NT2/D1 (cell line): ENCODE results near the gene CABLES1.

ENCODE experiments used
- SUZ12 ChIP-seq: IDR thresholded peaks from 2 replicates; pipeline ENCODE4 v1.6.1; 2011; ENCODE audit not compliant: insufficient read length, insufficient read depth; ENCODE audit errors: extremely low read depth
- YY1 ChIP-seq: IDR thresholded peaks from 2 replicates; pipeline ENCODE4 v1.6.1; 2011; ENCODE audit not compliant: insufficient read length, insufficient read depth
- ZNF274 ChIP-seq: IDR thresholded peaks from 2 replicates; pipeline ENCODE4 v1.6.1; 2011; ENCODE audit warnings: mild to moderate bottlenecking, low read depth, low read length

DNA sequence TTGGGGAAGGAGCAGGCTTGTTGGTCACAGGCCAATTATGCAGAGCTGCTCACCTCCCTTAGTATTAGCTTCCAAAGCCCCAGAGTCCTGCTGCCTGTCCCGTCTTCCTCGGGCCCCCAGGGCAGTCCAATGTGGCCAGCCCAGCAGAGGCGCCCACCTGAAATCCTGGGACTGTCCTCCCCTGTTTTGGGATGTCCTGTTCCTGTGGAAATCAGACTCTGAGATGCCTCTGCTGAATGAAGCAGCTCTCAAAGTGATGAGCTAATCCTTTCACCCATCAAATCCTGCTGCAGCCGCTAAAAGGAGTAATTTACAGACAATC is 105.3 kb downstream of the CABLES1 start:
- TF ChIP-seq YY1, result no peak
- no peak for TF ChIP-seq SUZ12
- no peak for TF ChIP-seq ZNF274
